Lung (tissue), 12 donors: ENCODE results near the gene ARID1B. TPM values are rescaled to one million over a fixed set of nuclear protein-coding genes. Genes with fewer than 3 reads are reported as not detected.

Experiments used
- ATAC-seq: fragments of 200-7000 bp; cut with Tn5 transposase; one replicate; pipeline ENCODE4 v1.9.1; 2020; ENCODE audit warnings: moderate number of reproducible peaks; ENCODE audit not compliant: insufficient read depth, low FRiP score
- DNase-seq, 3 donors: peaks; one replicate each; pipeline ENCODE4 v3.0.0-alpha.2; 2013 to 2017
- H3K27ac ChIP-seq, 2 donors: one replicate each; pipeline ENCODE4 v1.5.1; 2013; ENCODE audit warnings: mild to moderate bottlenecking in 2 of 2, moderate library complexity in 2 of 2, control low read depth in 1 of 2, inconsistent platforms in 1 of 2, low read depth in 1 of 2, low read length in 1 of 2
- H3K27me3 ChIP-seq, 3 donors: one replicate each; pipeline ENCODE4 v1.5.1; 2013; ENCODE audit warnings: low read length in 2 of 3; ENCODE audit not compliant: control insufficient read depth in 3 of 3, insufficient read depth in 3 of 3
- H3K36me3 ChIP-seq, 4 donors: one replicate each; pipeline ENCODE4 v1.5.1; 2013; ENCODE audit warnings: low read length in 4 of 4, mild to moderate bottlenecking in 1 of 4, moderate library complexity in 1 of 4; ENCODE audit not compliant: control insufficient read depth in 4 of 4, insufficient read depth in 4 of 4
- H3K4me1 ChIP-seq, 5 donors: one replicate each; pipeline ENCODE4 v1.5.1; 2013; ENCODE audit warnings: low read length in 5 of 5, mild to moderate bottlenecking in 2 of 5, moderate library complexity in 1 of 5; ENCODE audit not compliant: control insufficient read depth in 5 of 5, insufficient read depth in 5 of 5
- H3K4me3 ChIP-seq: one replicate; pipeline ENCODE4 v1.5.1; 2013; ENCODE audit warnings: mild to moderate bottlenecking, control low read depth, moderate library complexity
- H3K9ac ChIP-seq, 2 donors: one replicate each; pipeline ENCODE4 v1.5.1; 2013; ENCODE audit warnings: low read length in 2 of 2, control low read depth in 1 of 2; ENCODE audit not compliant: insufficient read depth in 1 of 2
- H3K9me3 ChIP-seq, 4 donors: one replicate each; pipeline ENCODE4 v1.5.1; 2013; ENCODE audit warnings: low read length in 3 of 4, mild to moderate bottlenecking in 1 of 4, moderate library complexity in 1 of 4; ENCODE audit not compliant: control insufficient read depth in 4 of 4, insufficient read depth in 3 of 4
- WGBS, 2 donors: extraction: QIAGEN DNeasy Blood & Tissue Kit; methylation state at CpG; one replicate each; pipeline ENCODE4 v1.1.7; 2013; 5-methylcytosine and 5-hydroxymethylcytosine counted together
- polyA plus RNA-seq, 2 donors: library from polyadenylated mRNA; stranded (reverse); fragments of 200-250 nt; gene quantifications; one replicate each; pipeline ENCODE4 v1.2.1, GENCODE V29; 2013
- total RNA-seq, 2 donors: library from RNA; depleted of rRNA in 1 of 2; stranded (reverse); fragments of >200 nt in 1 of 2; gene quantifications; one replicate each; pipeline ENCODE4 v1.2.1, GENCODE V29; 2014 to 2021
- TF ChIP-seq, protein P1 (sequence below): IDR thresholded peaks from 2 replicates; pipeline ENCODE4 v1.5.1; 2012; ENCODE audit warnings: mild to moderate bottlenecking; ENCODE audit errors: control extremely low read depth, extremely low read depth
- donor health status: control.
- donor health status: control.
- donor health status: Bipolar disorder and iron deficiency.
- donor health status: healthy.
- donor health status: DM: yes; HTN: yes; CAD: no.

ARID1B gene
- total and polyA plus RNA-seq, 4 donors = 10.5 to 239 (median 50.9) TPM

GRCh38 chr6:157236040-157236725 is 459.0 kb downstream of the ARID1B start:
- Histone ChIP-seq H3K4me1 (peaks cover 0 to 28% (median 2%) of the 10 kb centered on the region in 5 donors), H3K4me3 (peak overlapping the region; percentile 16), H3K27me3 (peaks cover 0 to 33% (median 21%) of the 10 kb centered on the region in 3 donors), H3K9me3 (no peaks in the 10 kb centered on the region), H3K36me3 (no peaks in the 10 kb centered on the region), H3K9ac (no peak overlapping the region), H3K27ac (peak overlapping the region in 1 of 2 donors; percentile 6)
- DNase-seq = peak in 1 of 3 donors; percentile 27
- ATAC-seq = peak; percentile 49
- TF ChIP-seq, protein P1, sequence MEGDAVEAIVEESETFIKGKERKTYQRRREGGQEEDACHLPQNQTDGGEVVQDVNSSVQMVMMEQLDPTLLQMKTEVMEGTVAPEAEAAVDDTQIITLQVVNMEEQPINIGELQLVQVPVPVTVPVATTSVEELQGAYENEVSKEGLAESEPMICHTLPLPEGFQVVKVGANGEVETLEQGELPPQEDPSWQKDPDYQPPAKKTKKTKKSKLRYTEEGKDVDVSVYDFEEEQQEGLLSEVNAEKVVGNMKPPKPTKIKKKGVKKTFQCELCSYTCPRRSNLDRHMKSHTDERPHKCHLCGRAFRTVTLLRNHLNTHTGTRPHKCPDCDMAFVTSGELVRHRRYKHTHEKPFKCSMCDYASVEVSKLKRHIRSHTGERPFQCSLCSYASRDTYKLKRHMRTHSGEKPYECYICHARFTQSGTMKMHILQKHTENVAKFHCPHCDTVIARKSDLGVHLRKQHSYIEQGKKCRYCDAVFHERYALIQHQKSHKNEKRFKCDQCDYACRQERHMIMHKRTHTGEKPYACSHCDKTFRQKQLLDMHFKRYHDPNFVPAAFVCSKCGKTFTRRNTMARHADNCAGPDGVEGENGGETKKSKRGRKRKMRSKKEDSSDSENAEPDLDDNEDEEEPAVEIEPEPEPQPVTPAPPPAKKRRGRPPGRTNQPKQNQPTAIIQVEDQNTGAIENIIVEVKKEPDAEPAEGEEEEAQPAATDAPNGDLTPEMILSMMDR = no peak
- WGBS, 2 donors = 2% methylated on average over 43 to 76 of the region's 76 CpGs

DNA sequence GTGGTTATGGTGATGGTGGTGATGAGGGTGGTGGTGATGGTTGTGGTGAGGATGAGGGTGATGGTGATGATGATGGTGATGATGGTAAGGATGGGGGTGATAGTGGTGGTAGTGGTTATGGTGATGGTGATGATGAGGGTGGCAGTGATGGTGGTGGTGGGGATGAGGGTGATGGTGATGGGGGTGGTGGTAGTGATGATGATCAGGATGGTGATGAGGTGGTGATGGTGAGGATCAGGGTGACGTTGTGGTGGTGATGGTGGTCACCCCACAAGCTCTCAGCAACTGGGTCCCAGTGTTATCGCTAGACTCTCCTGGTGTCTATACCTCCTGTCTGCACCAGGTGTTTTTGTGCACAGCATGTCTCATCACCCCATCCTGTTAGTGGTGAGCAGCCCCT is 461.2 kb downstream of the ARID1B start:
- H3K27ac ChIP-seq = no peak overlapping the region
- peaks cover 0 to 28% (median 2%) of the 10 kb centered on the region in 5 donors for H3K4me1 ChIP-seq
- H3K36me3 ChIP-seq = no peaks in the 10 kb centered on the region
- WGBS, 2 donors = 88 to 92% methylated on average over 2 of the region's 2 CpGs
- DNase-seq = no peak
- TF ChIP-seq, protein P1 = no peak
- peaks cover 0 to 33% (median 18%) of the 10 kb centered on the region in 3 donors for H3K27me3 ChIP-seq
- no peak overlapping the region for H3K9ac ChIP-seq
- no peak overlapping the region for H3K4me3 ChIP-seq
- ATAC-seq = no peak
- peaks cover 0 to 1% (median 0%) of the 10 kb centered on the region in 4 donors for H3K9me3 ChIP-seq

GRCh38 chr6:157239148-157239547 is 462.0 kb downstream of the ARID1B start:
- no peak overlapping the region for H3K4me3 ChIP-seq
- WGBS, 2 donors = 80 to 88% methylated on average over 3 of the region's 3 CpGs
- peaks cover 0 to 33% (median 10%) of the 10 kb centered on the region in 3 donors for H3K27me3 ChIP-seq
- peaks cover 0 to 5% (median 2%) of the 10 kb centered on the region in 4 donors for H3K9me3 ChIP-seq
- H3K36me3 ChIP-seq = no peaks in the 10 kb centered on the region
- H3K27ac ChIP-seq = no peak overlapping the region
- H3K9ac ChIP-seq = no peak overlapping the region
- TF ChIP-seq, protein P1 = no peak
- DNase-seq = no peak
- peaks cover 0 to 28% (median 2%) of the 10 kb centered on the region in 5 donors for H3K4me1 ChIP-seq
- no peak for ATAC-seq
